Epidermal melanocyte (primary cell): ENCODE results near the gene CCKAR.
"Not testable (repeated sequence)": the region's sequence is repeated elsewhere in the genome, so short reads cannot be mapped to it uniquely, and the experiment has no call there.

Experiments used
- DNase-seq: peaks from one replicate; pipeline ENCODE4 v3.0.0; 2011; ENCODE audit warnings: low spot score; ENCODE audit not compliant: insufficient read length

Gene CCKAR

GRCh38 chr4:26490111-26490959 is at the start of gene CCKAR:
CCKAR (minus strand) TSS chr4:26490484; CDS start chr4:26490267, 217 bp downstream.
- no peak for DNase-seq

DNA sequence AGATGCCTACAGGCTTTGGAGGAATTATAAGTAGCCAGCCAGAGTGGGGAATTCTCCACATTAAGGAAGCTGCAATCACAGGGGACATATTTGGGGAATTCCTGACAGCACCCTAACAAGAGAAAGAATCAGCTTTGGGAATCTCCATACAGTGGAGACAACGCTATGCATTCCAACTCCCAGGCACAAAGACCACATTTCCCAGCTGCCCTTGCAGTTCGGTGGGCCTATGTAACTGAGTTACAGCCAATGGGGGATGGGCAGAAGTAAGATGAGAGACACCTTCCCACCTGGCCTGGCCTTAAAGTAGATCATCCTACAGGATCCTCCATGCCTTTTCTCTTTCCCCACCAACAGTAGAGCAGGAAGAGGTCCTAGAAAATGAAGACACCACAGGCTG is 43.4 kb upstream of the CCKAR start:
- no peak for DNase-seq

GRCh38 chr4:26531491-26532116 is 41.3 kb upstream of the CCKAR start:
- no peak for DNase-seq

DNA sequence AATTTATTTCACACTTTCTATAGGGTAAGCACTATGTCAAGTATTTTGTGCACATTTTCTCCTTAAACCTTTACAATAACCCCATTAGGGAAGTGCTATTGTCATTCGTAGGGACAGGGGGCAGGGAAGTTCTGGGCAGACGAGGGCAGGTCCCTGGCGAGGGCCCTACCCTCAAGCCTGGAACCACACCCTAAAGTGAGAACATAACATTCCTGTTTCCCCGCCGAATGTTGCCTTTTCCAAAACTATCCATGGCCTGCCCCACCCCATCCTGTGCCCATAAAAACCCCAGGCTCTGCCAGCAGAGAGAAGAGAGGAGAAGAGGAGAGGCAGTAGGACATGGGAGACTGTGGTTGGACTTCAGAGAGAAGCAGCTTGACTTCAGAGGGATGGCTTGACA is 39.8 kb upstream of the CCKAR start:
- DNase-seq: no peak

GRCh38 chr4:26529479-26529878 is 39.2 kb upstream of the CCKAR start:
- no peak for DNase-seq

- no peak for DNase-seq
Measured at GRCh38 chr4:26525771-26526150, 35.5 kb upstream of the CCKAR start.

DNA sequence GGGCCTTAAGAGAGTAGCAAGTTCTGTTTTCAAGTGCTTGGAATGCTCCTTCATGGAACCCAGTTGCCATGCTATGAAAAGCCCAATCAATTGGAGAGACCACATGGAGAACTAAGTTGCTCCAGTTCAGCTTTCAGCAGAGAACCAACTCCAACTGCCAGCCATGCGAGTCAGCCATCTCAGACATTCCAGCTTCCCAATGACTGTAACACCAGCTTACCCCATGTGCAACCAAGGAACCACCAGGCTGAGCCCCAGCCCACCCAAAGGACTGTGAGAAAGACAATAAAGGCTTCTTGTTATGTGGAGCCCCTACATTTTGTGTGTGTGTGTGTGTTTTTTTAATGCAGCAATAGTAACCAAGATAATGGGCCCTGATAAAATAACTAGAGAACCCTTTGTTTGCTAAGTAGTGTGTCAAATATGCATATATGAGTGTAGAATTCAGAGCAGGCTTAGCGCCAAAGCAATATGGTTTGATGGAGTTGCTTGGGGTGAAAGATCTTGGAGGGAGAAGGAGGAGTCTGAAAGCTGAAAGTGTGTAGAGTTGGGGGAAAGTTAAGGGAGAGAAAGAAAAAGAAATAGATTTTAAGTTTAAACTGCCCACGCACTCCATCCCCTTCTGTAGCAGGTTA is 35.0 kb upstream of the CCKAR start:
- no peak for DNase-seq

- no peak for DNase-seq
Measured at GRCh38 chr4:26524011-26524410, 33.7 kb upstream of the CCKAR start.

- DNase-seq: no peak
Measured at GRCh38 chr4:26522478-26522877, 32.2 kb upstream of the CCKAR start.

DNA sequence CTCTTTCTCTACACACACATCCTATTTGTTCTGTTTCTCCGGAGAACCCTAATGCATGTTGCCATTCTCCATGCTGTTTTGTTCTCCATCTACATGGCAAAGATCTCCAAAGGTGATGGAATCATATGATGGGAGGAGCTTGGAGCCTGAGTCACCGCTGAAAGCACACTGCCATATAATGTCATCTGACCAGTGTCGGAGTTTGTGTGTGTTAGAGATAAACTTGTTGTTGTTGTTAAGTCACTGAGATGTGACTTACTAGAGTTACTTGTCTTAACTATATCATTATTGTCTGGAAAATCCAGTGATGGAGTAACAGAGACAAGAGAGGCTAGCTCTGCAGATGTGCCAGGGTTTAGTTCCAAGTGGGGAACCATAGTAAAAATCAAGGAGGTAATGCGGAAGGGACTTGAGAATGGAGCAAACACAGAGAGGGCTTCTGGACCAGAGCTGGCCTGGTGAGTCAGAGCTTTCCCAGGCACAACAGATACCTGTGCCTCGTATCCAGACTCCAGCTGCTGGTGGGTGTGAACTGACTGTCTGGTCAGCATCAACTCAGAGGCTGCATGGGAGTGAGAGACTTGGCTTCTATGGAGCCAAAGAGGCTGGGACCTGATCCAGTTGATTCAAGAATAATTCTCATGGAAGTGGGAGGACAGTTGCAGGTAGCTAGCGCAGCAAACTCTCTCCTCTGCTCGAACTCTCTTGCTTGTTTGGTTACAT is 30.6 kb upstream of the CCKAR start:
- no peak for DNase-seq

GRCh38 chr4:26515936-26516335 is 25.7 kb upstream of the CCKAR start:
- DNase-seq: no peak

DNA sequence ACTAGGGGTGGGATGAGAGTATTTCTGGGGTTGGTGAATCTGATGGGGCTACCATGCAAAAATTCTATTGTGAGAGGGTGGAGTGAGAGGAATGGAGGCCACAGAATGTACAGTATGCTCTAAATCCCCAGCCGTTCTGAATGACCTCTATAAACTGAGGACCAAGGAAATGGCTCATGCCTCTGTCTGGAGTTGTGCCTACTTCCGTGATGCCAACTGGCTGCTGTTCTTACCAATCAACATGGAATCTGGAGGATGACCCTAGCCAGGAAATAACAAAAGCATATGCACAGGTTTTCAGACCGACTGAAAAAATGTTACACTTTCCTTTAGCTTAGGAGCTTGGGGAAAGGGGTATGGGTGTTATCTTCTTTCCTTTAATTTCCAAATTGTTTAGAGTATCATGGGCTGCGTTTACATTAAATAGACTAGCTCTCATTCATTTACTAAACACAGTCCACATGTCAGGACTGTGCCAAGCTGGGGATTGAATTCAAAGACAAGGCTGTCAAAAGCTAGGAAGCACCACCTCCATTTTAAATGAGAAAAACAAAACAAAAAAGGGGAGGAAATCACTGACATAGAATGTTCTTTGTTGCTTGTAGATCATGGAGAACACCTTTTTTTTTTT is 20.2 kb upstream of the CCKAR start:
- no peak for DNase-seq

GRCh38 chr4:26509681-26510333 is 19.5 kb upstream of the CCKAR start:
- DNase-seq: no peak

DNA sequence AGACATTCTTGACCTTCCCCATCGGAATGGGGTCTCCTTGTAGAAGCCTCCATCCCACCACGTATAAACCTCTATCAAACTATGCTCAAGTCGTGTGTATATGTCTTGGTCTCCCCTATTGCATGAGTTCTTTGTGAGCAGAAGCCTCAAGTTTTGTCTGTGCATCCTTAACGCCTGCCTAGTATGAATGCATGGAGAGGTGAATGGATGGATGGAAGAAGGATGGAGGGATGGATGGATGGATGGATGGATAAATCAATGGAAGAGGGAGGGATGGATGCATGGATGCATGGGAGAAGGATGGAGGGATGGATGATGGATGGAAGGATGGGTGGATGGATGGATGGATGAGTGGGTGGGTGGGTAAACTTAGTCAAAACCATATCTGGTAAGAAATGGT is 17.0 kb upstream of the CCKAR start:
- no peak for DNase-seq

DNA sequence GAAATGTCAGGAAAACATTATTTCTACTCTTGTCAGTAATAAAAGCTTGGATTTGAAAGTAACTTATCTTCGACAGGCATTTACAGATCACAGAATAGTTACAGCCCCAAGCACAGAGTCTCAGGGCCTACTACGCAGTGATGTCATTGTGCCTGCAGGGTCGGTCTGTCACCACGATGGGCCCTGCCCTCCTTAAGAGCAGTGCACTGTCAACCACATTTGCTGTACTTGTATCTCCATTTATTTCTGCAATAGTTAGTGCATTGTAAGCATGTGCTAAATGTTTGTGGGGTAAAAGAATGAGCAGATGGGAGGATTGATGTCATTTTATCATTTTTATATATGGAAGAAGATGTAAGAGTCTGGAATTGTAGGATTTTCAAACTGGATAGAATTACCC is 13.6 kb upstream of the CCKAR start:
- DNase-seq: no peak

GRCh38 chr4:26503427-26503826 is 13.1 kb upstream of the CCKAR start:
- no peak for DNase-seq

GRCh38 chr4:26500565-26500999 is 10.3 kb upstream of the CCKAR start:
- not testable (repeated sequence) for DNase-seq

- DNase-seq: no peak
Measured at GRCh38 chr4:26496207-26496783, 6.0 kb upstream of the CCKAR start.

- DNase-seq: no peak
Measured at GRCh38 chr4:26493461-26493860, 3.2 kb upstream of the CCKAR start.

GRCh38 chr4:26491449-26492170 is 1.3 kb upstream of the CCKAR start:
- DNase-seq: no peak
